NB4 (cell line): ENCODE measurements around the gene UBE3A.

Experiments
- CTCF ChIP-seq: IDR thresholded peaks from one replicate; pipeline ENCODE4 v1.5.1; 2012; ENCODE audit warnings: low read depth, low read length
- POLR2A ChIP-seq: IDR thresholded peaks from 2 replicates; pipeline ENCODE4 v1.6.1; 2011; ENCODE audit warnings: mild to moderate bottlenecking; ENCODE audit not compliant: insufficient read length; ENCODE audit errors: extremely low read depth
- TF ChIP-seq, protein P1 (sequence below): IDR thresholded peaks from 2 replicates; pipeline ENCODE4 v1.6.1; 2011; ENCODE audit warnings: low read depth, low read length

- no peak for TF ChIP-seq POLR2A
- TF ChIP-seq CTCF, result no peak
- TF ChIP-seq, protein P1, sequence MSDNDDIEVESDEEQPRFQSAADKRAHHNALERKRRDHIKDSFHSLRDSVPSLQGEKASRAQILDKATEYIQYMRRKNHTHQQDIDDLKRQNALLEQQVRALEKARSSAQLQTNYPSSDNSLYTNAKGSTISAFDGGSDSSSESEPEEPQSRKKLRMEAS, result no peak
Observed at GRCh38 chr15:25331860-25332259, 107.0 kb downstream of the UBE3A start.
